Colon (tissue), 2 donors: ENCODE data around the gene UPP2.

ENCODE experiments used
- FAIRE-seq: peaks from 2 replicates; lab custom pipeline; 2012; peaks lifted over from hg19 to GRCh38; lab: Jason Lieb, UNC
- donor health status: control.
- donor health status: control.

The UPP2 gene

GRCh38 chr2:158101384-158101926 lies at the start of gene UPP2:
Gene UPP2, plus strand, starts transcription at chr2:158101876. Its CDS starts 188 bp downstream, at chr2:158102064.
- FAIRE-seq, result no peak

DNA sequence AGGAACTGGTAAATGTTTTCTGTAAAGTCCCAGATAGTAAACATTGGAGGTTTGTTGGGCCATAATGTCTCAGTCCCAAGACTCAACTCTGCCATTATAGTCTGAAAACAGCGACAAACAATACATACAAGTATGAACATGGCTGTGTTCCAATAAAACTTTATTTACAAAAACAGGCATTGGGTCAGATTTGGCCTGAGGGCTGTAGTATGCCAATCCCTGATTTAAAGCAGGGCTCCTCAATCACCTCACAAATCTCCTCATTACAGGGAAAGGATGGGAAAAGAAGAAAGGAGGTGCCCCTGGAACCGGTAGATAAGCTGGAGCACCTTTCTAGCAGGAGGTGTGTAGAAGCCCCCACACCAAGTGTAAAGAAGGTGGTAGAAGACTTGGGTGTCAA lies 48.9 kb upstream of the UPP2 start:
- FAIRE-seq, result no peak

- no peak for FAIRE-seq
Measured at GRCh38 chr2:158056875-158057274, 44.8 kb upstream of the UPP2 start.

GRCh38 chr2:158060160-158060834 lies 41.4 kb upstream of the UPP2 start:
- FAIRE-seq, result no peak

DNA sequence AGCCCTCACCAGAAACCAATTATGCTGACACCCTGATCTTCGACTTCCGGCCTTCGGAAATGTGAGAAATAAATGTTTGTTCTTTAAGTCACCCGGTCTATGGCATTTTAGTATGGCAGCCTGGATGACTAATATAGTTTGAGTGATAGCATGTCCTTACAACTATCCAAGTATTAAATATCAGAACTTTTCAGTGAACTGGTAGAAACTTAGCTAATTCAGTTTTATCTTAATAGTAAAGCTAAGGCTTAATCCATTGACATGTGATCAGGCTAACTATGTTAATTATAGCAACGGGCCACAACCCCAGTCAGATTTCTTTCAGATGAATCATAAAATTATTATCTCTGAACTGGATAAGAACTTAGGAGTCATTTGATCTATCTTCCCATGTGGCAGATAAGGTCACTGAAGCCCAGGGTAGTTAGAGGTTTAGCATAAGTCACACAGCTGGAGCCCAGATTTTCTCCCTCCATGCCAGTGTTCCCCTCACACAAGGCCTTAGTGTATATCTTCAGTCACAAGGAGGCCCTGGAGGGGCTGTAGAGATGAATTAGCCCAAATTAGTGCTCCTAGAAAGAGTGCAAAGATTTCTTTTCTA lies 40.7 kb upstream of the UPP2 start:
- no peak for FAIRE-seq

DNA sequence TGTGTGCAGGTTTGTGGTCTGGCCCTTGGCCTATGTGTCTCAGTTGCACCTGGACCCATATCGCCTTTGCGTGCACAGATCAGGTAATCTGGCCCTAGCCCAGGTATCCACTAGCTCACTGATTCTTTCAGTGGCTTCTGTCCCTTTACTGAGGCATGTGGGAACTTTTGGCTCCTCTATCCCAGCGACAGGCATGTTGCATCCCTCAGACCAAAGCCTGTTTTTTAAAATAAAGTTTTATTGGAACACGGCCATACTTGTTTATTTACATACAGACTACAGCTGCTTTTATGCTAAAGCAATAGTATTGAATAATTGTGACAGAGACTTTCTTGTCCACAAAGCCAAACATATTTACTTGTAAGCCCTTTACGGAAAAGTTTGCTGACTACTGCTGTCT lies 39.9 kb upstream of the UPP2 start:
- no peak for FAIRE-seq

DNA sequence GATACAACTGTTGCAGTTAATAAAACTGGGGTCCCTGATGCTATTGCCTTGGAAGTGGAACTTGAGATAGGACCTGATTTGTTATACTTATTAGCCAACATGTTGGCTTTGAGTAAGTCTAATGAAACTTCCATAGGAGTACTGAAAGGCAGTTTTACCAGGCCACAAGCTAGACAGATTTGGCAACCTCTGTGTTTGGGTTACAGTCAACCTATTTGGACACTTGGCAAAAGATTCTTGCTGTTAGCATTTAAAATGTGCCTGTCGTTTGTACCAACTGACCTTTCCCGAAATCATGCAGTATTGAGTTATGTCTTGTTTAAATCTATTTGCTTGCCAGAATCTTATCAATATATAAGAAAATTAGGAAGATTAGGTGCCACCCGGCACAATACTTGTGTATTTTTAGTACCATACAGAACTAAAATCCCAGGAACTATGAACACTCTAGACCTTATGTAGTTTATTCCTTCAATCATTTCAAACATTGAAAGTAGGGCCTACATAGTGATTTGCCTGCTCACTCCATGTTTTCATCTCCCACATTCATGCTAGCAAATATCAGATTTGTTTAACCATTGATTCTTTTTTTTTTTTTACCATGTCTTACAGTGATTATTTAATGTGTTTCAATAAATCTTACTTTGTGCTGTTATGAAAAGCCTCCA lies 35.5 kb upstream of the UPP2 start:
- FAIRE-seq, result no peak

DNA sequence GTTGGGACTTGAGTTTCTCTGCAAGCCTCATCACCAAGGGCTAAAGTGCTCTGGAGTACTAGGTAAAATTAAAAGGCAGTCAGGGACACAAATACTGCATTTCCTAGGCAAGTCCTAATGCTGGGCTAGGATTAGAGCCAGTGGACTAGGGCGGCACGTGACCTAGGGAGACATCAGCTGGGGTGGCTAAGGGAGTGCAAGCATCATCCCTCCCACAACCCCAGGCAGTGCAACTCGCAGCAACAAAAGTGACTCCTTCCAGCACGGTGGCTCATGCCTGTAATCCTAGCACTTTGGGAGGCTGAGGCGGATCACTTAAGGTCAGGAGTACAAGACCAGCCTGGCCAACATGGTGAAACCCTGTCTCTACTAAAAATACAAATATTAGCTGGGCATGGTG lies 30.7 kb upstream of the UPP2 start:
- FAIRE-seq, result no peak

- FAIRE-seq, result no peak
Measured at GRCh38 chr2:158072361-158072760, 29.3 kb upstream of the UPP2 start.

GRCh38 chr2:158079672-158080071 lies 22.0 kb upstream of the UPP2 start:
- no peak for FAIRE-seq

- no peak for FAIRE-seq
Measured at GRCh38 chr2:158088093-158088492, 13.6 kb upstream of the UPP2 start.

- no peak for FAIRE-seq
Measured at GRCh38 chr2:158089322-158089721, 12.4 kb upstream of the UPP2 start.

DNA sequence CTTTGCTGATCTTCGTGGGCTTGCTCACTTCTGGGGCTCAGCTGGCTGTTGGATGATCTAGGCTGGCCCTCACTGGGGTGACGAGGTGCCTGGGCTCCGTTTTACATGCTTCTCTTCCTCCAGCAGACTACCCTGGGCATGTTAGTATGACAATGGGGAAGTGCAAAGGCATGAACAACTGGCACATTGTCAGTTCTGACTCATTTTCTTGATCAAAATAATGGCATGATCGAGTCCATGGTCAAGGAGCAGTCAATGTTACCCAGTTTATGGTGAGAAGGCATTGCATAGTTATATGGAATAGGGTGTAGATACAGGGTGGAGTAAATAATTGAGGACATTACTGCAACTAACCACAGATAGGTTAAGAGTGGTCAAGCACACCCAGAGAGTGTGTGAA lies 10.0 kb upstream of the UPP2 start:
- no peak for FAIRE-seq

DNA sequence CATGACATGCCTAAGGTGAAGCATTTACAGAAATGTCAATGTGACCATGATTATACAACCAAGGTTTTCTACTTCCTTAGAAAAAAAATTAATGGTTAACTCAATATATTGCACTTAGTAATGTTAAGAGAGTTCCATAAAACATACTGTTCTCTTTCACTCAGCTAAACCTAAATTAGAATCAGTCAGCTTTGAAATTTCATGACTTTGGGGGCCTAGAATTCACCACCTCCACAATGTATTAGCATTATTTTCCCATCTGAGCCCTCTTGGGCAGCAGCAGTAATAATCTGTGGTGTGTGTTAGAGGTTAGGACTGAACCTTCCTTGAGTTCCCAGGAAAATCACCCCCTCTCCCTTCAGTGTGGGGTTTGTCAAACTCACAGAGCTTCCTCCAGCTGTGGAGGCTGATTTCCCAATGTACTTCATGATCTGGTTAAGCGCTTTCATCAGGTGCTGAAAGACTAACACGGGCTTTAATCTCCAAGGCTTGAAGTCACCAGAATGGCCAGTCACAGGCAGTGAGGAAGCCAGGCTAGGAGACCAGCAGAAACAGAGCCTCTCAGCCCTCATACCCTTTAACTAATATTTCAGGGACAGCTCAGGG lies 7.1 kb upstream of the UPP2 start:
- no peak for FAIRE-seq

- FAIRE-seq, result no peak
Measured at GRCh38 chr2:158095269-158095668, 6.4 kb upstream of the UPP2 start.

DNA sequence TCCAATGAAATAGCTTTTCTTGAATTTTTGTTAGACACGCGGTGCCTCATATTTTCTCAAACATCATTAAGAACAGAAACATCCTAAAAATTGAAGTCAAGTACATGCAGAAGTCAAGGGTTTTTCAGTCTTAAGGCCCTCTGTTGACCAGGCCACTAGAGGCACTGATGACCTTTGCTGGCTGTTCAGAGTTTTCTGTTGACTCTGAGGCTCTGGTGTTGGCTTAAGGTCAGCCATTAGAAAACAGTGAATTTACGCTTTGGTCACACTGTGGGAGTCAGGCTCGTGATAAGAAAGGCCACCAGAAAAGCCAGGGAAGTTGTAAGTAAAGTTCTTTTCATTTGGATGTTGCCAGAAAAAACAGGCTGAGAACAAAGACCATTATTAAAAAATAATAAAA lies 5.8 kb upstream of the UPP2 start:
- FAIRE-seq, result no peak

- no peak for FAIRE-seq
Measured at GRCh38 chr2:158097481-158097880, 4.2 kb upstream of the UPP2 start.

DNA sequence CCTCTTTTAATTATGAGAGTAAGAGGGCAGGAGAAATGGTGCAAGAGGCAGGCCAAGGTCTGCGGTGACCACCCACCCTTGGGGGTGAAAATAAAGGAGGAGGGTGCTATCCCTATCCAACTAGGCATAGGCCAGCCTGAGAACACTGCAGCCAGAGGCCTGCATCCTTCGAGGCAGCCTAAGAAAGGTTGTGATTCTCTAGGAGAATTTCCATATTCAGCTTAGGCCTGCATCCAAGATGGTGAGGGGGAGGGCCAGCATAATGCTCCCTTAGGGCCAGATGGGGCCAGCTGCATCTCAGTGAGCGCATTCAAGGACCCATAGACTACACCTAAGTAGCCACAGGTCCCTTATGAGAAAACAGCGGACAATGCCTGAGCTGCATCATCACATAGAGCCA lies 3.5 kb upstream of the UPP2 start:
- no peak for FAIRE-seq

- no peak for FAIRE-seq
Measured at GRCh38 chr2:158099716-158100115, 2.0 kb upstream of the UPP2 start.

GRCh38 chr2:158100411-158100810 lies 1.3 kb upstream of the UPP2 start:
- FAIRE-seq, result no peak

DNA sequence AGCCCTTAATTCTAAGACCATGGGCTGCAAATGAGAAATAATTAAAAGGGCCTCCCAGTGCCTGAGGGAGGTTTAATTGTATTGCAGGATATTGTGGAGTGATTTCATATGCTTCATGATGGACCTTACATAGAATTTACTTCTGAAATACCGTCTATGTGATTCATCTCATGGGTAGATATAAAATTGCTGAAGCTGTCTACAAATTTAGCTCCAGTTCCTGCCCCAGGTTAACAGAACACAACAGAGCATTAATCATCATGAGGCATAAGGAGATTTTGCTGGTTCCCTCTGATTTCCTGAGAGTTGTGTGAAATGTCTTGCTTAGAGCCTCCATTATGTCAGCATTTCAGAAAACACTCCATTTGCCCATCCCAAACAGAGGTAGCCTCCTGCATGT lies 770 bp downstream of the UPP2 start:
- no peak for FAIRE-seq

GRCh38 chr2:158103411-158104012 lies 1.8 kb downstream of the UPP2 start:
- no peak for FAIRE-seq

GRCh38 chr2:158104903-158105302 lies 3.2 kb downstream of the UPP2 start:
- no peak for FAIRE-seq
